GM21515 (cell line): ENCODE data around the gene PLEKHA6.

Experiments used
- ATAC-seq: cut with Tn5 transposase; IDR thresholded peaks from one replicate; pipeline ENCODE4 v1.9.1; 2021; ENCODE audit not compliant: unreplicated experiment

The PLEKHA6 gene, protein sequence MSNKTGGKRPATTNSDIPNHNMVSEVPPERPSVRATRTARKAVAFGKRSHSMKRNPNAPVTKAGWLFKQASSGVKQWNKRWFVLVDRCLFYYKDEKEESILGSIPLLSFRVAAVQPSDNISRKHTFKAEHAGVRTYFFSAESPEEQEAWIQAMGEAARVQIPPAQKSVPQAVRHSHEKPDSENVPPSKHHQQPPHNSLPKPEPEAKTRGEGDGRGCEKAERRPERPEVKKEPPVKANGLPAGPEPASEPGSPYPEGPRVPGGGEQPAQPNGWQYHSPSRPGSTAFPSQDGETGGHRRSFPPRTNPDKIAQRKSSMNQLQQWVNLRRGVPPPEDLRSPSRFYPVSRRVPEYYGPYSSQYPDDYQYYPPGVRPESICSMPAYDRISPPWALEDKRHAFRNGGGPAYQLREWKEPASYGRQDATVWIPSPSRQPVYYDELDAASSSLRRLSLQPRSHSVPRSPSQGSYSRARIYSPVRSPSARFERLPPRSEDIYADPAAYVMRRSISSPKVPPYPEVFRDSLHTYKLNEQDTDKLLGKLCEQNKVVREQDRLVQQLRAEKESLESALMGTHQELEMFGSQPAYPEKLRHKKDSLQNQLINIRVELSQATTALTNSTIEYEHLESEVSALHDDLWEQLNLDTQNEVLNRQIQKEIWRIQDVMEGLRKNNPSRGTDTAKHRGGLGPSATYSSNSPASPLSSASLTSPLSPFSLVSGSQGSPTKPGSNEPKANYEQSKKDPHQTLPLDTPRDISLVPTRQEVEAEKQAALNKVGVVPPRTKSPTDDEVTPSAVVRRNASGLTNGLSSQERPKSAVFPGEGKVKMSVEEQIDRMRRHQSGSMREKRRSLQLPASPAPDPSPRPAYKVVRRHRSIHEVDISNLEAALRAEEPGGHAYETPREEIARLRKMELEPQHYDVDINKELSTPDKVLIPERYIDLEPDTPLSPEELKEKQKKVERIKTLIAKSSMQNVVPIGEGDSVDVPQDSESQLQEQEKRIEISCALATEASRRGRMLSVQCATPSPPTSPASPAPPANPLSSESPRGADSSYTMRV

DNA sequence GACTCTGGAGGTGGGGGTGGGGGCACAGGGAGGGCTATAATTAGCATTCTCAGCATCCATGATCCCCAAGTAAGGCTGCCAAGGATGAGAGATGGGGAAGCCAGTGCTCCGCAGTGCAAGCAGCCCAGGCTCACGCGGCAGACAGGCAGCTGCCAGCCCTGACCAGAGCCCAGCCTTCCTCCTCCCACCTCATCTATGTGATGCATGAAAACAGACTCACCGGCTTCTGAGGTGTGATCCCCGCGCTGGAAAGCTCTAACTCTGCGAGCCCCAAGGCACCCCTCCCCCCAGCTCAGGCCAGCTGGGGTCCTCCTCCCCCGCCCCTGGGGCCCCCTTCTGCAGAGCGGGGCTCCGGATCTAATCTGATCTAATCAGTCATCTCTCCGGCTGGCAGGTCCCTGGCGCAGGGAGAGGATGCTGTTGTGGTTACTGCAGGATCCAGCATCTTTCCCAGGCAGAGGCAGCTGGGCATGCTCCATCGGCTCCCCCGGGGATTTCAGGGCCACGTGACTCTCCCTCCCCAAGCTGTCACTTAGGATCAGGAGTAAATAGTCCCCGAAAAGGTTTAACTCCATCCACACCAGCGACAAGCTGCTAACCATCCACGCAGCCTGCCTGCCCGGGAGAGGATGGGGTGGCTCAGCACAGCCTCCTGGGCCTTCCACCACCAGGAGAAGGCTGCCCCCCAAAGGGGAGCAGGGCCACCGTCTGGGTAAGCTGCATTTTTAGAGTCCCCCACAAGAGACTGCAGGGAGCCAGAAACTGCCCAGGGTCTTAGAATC is at the start of gene PLEKHA6:
PLEKHA6 (minus strand) TSS at position 456 of the 782 bp plus-strand sequence. CDS start 86,202 bp downstream, outside the sequence.
- ATAC-seq, result no peak

DNA sequence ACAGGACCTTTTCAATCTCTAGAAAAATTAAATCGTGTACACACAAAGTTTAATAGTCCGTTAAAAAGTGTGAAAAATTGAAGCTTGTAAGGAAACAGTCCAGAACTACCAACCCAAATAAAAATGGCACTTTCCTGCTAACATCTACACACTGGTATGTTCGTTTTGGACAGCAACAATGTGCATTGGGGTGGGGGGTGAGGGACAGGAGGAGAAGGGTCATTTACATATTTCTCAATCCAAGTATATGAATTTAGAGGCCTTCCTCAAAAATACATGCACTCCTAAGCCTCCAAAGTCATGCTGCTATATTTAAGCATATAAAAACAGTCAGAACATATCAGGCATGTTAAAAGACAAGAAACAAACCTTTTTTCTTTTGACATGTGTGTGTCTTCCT is 49.4 kb upstream of the PLEKHA6 start:
- ATAC-seq, result no peak

GRCh38 chr1:204408602-204409001 is 48.9 kb upstream of the PLEKHA6 start:
- ATAC-seq, result no peak

DNA sequence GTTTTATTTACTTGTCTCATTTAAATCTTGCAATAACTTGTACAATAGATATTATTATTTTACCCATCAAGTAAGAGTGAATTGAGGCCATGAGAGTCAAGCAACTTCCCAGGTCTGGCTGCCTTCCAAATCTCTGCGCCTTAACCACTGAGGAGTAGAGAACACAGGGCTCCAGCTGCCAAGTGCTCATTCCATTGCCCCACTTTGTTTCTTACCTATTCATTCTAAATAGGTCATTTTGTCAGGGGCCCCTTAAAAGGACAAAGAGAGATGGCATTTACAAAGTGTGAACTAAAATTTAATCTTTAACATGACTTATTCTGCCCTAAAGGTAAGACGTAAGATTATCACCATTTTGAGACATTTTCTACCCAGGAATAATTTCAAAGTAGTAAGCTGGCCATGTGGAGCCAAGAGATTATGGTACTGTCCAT is 48.4 kb upstream of the PLEKHA6 start:
- no peak for ATAC-seq

- no peak for ATAC-seq
These were observed 47.7 kb upstream of the PLEKHA6 start for GRCh38 chr1:204407295-204407971.

GRCh38 chr1:204406621-204407020 is 46.9 kb upstream of the PLEKHA6 start:
- ATAC-seq, result no peak

DNA sequence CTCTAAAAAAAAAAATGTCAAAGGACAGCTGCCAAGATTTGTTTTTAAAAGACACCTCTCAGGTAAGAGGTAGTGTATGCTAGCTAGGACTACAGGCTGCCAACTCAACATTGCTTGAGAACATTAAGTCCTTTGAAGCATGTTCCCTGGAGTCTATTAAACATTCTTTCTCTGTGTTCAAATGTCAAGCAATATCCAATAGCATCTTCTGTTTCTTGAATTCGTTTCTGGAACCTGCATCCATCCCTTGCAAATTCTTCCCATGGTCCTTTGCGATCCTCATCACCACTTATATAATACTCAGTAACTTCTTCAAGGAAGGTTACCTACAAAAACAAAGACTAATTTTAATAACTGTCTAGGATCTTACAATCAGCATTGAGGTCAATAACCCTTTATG is 46.3 kb upstream of the PLEKHA6 start:
- no peak for ATAC-seq

DNA sequence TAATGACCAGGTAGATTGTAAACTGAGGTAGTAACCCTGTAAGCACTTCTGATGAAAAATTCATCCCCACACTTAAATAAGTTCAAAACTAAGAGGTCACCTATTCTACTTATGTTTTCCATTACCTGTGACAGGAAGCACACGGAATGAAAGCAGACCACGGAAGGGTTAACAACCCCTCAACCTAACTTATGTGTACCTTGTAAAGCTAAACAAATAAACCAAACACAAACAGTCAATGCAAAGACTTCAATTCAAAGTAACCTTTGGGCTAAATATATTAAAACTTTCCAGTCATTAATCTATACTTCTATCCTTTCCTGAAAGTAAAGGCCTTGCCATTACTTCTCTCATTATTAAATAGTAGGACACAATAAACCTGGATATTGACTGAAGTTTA is 44.9 kb upstream of the PLEKHA6 start:
- ATAC-seq, result no peak

- no peak for ATAC-seq
These were observed 42.7 kb upstream of the PLEKHA6 start for GRCh38 chr1:204402391-204402790.

DNA sequence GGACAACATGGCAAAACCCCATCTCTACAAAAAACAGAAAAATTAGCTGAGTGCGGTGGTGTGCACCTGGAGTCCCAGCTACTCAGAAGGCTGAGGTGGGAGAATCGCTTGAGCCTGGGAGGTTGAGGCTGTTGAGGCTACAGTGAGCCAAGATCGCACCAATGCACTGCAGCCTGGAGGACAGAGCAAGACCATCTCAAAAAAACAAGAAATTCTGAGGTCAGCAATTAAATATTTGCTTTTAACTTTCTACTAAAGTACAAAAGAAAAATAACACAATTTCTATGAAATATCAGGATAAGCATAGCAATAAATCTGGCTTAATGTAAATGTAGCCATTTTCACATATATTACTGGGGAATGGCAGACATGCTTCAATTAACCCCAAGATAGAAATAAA is 42.0 kb upstream of the PLEKHA6 start:
- ATAC-seq, result no peak

DNA sequence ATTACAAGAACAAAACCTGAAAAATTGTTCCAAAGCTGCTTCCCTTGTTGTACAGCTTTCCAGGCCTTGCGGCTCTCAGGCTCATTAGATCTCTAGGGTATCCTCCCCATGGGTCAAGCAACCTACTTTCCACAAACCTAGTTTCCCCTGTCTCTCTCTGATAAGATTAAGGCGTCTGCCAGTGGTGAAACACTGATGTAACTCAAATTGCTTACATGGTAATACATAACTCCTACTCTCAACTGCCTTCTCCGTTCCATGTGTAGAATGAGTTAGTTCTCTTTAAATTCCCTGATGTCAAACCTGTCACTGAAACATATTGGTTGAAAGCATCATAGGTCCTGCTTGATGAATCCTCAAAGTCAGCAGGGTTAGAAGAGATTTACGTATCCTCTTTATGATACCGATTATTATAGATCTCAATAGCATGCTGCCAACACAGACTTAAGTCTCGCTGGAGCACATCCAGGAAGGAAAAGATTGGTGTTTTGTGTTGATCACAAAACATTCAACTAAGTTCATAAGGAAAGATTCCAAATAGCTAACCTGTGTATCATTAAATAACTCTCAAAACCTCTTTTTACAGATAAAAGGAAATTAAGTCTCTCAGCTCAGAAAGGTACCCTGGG is 41.3 kb upstream of the PLEKHA6 start:
- ATAC-seq, result no peak

DNA sequence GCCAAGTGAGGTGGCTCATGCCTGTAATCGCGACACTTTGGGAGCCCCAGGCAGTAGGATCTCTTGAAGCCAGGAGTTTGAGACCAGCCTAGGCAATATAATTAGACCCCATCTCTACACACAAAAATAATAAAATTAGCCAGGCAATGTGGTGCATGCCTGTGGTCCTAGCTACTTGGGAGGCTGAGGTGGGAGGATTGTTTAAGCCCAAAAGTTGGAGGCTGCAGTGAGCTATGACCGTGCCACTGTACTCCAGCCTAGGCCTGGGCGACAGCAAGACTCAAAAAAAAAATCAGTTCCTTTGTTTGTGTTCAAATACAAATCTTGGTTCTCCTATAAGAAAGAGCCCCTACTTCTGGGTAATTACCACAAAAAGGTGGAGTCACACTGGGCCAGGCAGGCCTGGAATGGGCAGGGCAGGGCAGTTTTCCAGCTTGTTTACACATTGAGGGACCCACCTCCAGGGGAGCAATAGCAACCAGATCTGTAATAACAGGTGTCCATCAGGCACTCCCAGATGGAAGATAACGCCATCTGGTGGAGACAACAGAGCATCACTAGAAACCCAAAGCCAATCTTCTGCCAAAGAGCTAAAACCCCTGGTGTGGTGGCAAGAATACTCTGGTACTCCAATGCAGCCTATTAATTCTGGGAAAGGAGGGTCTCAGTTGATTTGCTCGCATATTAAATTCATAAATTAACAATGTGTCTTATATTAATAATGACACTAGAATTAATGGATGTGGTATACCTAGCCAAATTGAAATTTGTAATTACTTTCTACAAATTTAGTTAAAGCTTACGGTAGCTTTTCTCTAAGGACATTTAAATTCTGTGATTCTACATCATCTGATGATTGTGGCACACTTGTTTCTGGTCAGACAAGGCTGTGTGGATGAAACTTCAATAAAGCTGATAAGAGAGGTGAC is 38.7 kb upstream of the PLEKHA6 start:
- no peak for ATAC-seq

- ATAC-seq, result no peak
These were observed 36.4 kb upstream of the PLEKHA6 start for GRCh38 chr1:204396015-204396583.

- ATAC-seq, result no peak
These were observed 31.9 kb upstream of the PLEKHA6 start for GRCh38 chr1:204391629-204392028.

DNA sequence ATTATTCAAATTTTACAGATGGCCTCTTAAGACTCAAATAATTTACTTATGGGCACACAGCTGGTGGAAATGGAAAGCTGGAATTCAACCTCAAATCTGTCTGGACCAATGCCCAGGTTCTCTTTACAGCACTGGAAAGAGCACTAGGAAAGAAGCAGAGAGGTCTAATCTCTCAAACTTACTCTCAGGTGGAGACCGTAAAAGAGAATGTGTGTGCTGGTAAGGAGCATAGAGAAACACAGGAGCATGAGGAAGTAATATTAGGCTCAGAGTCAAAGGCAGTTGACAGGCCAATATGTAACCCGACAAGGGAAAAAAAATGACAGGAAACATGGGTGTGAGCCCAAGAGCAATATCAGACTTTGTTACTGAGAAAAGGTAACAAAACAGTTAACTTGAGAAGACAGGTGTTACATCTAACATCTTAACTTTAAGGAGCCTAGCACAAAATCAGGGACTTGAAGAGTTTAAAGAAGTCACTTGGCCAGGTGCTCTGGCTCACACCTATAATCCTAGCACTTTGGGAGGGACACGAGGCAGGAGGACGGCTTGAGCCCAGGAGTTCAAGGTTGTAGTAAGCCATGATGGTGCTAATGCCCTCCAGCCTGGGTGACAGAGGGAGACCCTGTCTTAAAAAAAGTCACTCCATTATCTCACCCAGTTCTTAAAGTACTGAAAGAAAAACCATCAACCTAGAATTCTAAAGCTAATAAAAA is 31.2 kb upstream of the PLEKHA6 start:
- ATAC-seq, result no peak

GRCh38 chr1:204385727-204386126 is 26.0 kb upstream of the PLEKHA6 start:
- ATAC-seq, result no peak

- no peak for ATAC-seq
These were observed 25.1 kb upstream of the PLEKHA6 start for GRCh38 chr1:204384636-204385352.
